Upper lobe of left lung (tissue), 6 donors: ENCODE measurements around the gene SSTR3. TPM values are rescaled to one million over a fixed set of nuclear protein-coding genes. Genes with fewer than 3 reads are reported as not detected.

ENCODE experiments used
- ATAC-seq, 2 donors: fragments of 200-7000 bp; cut with Tn5 transposase; one replicate each; pipeline ENCODE4 v1.9.1; 2022; ENCODE audit warnings: mild to moderate bottlenecking in 2 of 2, moderate library complexity in 2 of 2; ENCODE audit not compliant: low FRiP score in 2 of 2
- DNase-seq, 2 donors: peaks; one replicate each; pipeline ENCODE4 v3.0.0-alpha.2; 2019 to 2020
- H3K27ac ChIP-seq, 4 donors: fragments of 200-600 bp; sonication (generic); one replicate each; pipeline ENCODE4 v1.5.1; 2016 to 2019
- H3K27me3 ChIP-seq, 4 donors: fragments of 200-600 bp; sonication (generic); one replicate each; pipeline ENCODE4 v1.5.1; 2017 to 2019
- H3K36me3 ChIP-seq, 4 donors: fragments of 200-600 bp; sonication (generic); one replicate each; pipeline ENCODE4 v1.5.1; 2016 to 2019
- H3K4me1 ChIP-seq, 4 donors: fragments of 200-600 bp; sonication (generic); one replicate each; pipeline ENCODE4 v1.5.1; 2018 to 2019
- H3K4me3 ChIP-seq, 4 donors: fragments of 200-600 bp; sonication (generic); one replicate each; pipeline ENCODE4 v1.5.1; 2017 to 2019; ENCODE audit warnings: mild to moderate bottlenecking in 2 of 4, moderate library complexity in 1 of 4
- H3K9me3 ChIP-seq, 4 donors: fragments of 200-600 bp; sonication (generic); one replicate each; pipeline ENCODE4 v1.5.1; 2018 to 2019
- CTCF ChIP-seq, 6 experiments: fragments of 450-650 bp in 4 of 6; fragments of 200-600 bp in 2 of 6; sonication (generic) in 2 of 6; IDR thresholded peaks; one replicate each; pipeline ENCODE4 v1.5.1; 2016 to 2019; ENCODE audit warnings: antibody characterized with exemption in 6 of 6
- EP300 ChIP-seq, 4 donors: sonication (generic); formaldehyde crosslinking; IDR thresholded peaks; one replicate each; pipeline ENCODE4 v1.5.1; 2017; ENCODE audit warnings: antibody characterized with exemption in 4 of 4, control low read depth in 2 of 4
- POLR2A ChIP-seq, 4 donors: fragments of 450-650 bp; IDR thresholded peaks; one replicate each; pipeline ENCODE4 v1.5.1; 2016 to 2017; ENCODE audit warnings: antibody characterized with exemption in 4 of 4, mild to moderate bottlenecking in 2 of 4
- POLR2AphosphoS5 ChIP-seq, 2 donors: sonication (generic); formaldehyde crosslinking; IDR thresholded peaks; one replicate each; pipeline ENCODE4 v1.5.1; 2017; ENCODE audit warnings: antibody characterized with exemption in 2 of 2
- WGBS, 2 donors: methylation state at CpG; one replicate each; pipeline ENCODE4 v1.1.5; 2017 to 2018; 5-methylcytosine and 5-hydroxymethylcytosine counted together
- total RNA-seq, 6 donors: library from RNA; depleted of rRNA in 4 of 6; stranded (reverse); fragments of >200 nt in 4 of 6; gene quantifications; one replicate each; pipeline versions ENCODE4 v1.1.0 to v1.2.1, GENCODE V29; 2016 to 2021
- donor health status: DM: no; HTN: no; CAD: no; lungs with moderate emphysema.
- donor health status: DM: no; HTN: yes; CAD: no; lungs with severe emphysema.

Gene SSTR3
- total RNA-seq, 6 donors from 2014 or later: 0.06 to 0.13 TPM; not detected in 4

DNA sequence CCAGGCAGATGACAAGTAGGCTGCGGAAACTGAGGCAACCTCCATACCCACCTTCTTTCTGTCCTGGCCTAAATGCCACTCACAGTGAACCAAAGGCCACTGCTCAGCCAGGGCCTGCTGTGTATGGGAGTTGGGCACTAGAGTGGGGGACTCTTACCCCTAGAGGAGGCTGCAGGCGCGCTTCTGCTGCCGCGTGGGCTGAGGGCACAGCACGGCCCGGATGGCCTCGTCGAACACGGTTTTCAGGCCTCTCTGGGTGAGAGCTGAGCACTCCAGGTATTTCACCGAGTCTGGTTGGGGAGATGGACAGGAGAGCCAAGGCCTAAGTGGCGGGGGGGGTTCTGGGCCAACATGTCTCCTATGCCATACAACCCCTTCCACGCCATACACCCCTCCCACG, 14.2 kb upstream of the SSTR3 start:
- TF ChIP-seq EP300 (IDR thresholded peaks at IDR 0.05): no peak
- no peak for TF ChIP-seq POLR2AphosphoS5 (IDR thresholded peaks at IDR 0.05)
- TF ChIP-seq POLR2A (IDR thresholded peaks at IDR 0.05): no peak
- no peak for TF ChIP-seq CTCF (IDR thresholded peaks at IDR 0.05)
- Histone ChIP-seq H3K4me1 (peaks cover 8 to 35% (median 25%) of the 10 kb centered on the region in 4 donors), H3K27me3 (no peaks in the 10 kb centered on the region), H3K4me3 (no peak overlapping the region), H3K36me3 (no peaks in the 10 kb centered on the region), H3K27ac (no peak overlapping the region), H3K9me3 (no peaks in the 10 kb centered on the region)
- DNase-seq: no peak
- no peak for ATAC-seq
- 91 to 93% methylated on average over 14 of the region's 14 CpGs for WGBS, 2 donors

DNA sequence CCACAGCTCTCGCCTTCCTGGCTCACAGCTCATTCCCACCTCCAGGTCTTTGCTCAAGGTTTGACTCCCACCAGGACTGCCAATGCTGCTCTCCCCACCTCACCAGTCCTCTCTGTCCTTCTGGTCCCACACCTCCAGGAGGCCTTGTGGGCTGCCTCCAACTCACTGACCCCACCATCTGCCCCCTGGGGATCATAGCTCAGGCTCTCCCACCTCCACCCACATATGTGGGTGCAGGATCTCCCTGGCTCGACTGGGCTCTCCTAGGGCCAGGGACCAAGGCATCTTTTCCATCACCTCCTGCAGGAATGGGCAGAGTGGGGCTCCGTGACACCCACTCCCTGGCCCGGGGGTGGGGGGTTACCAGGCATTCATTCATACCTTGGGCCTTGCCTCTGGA, 13.8 kb upstream of the SSTR3 start:
- H3K9me3 ChIP-seq: no peaks in the 10 kb centered on the region
- no peak overlapping the region for H3K4me3 ChIP-seq
- no peak overlapping the region for H3K27ac ChIP-seq
- H3K27me3 ChIP-seq: no peaks in the 10 kb centered on the region
- TF ChIP-seq CTCF (IDR thresholded peaks at IDR 0.05): no peak
- no peak for TF ChIP-seq POLR2AphosphoS5 (IDR thresholded peaks at IDR 0.05)
- no peak for TF ChIP-seq POLR2A (IDR thresholded peaks at IDR 0.05)
- no peak for TF ChIP-seq EP300 (IDR thresholded peaks at IDR 0.05)
- DNase-seq (no peak), ATAC-seq (no peak)
- 83 to 100% methylated on average over 1 to 4 of the region's 4 CpGs for WGBS, 2 donors
- H3K4me1 ChIP-seq: peaks cover 7 to 34% (median 24%) of the 10 kb centered on the region in 4 donors
- H3K36me3 ChIP-seq: no peaks in the 10 kb centered on the region

GRCh38 chr22:37225481-37225880, 13.2 kb upstream of the SSTR3 start:
- DNase-seq: no peak
- Histone ChIP-seq H3K27ac (no peak overlapping the region), H3K27me3 (no peaks in the 10 kb centered on the region), H3K36me3 (no peaks in the 10 kb centered on the region), H3K4me1 (peaks cover 4 to 28% (median 21%) of the 10 kb centered on the region in 4 donors), H3K9me3 (no peaks in the 10 kb centered on the region), H3K4me3 (no peak overlapping the region)
- no peak for ATAC-seq
- no peak for TF ChIP-seq EP300 (IDR thresholded peaks at IDR 0.05)
- no peak for TF ChIP-seq POLR2A (IDR thresholded peaks at IDR 0.05)
- TF ChIP-seq CTCF (IDR thresholded peaks at IDR 0.05): no peak
- WGBS, 2 donors: 68 to 80% methylated on average over 8 of the region's 8 CpGs

- peaks cover 4 to 22% (median 18%) of the 10 kb centered on the region in 4 donors for H3K4me1 ChIP-seq
- 49 to 71% methylated on average over 8 of the region's 8 CpGs for WGBS, 2 donors
- no peaks in the 10 kb centered on the region for H3K9me3 ChIP-seq
- H3K4me3 ChIP-seq: no peak overlapping the region
- TF ChIP-seq EP300 (IDR thresholded peaks at IDR 0.05): no peak
- no peak for TF ChIP-seq POLR2AphosphoS5 (IDR thresholded peaks at IDR 0.05)
- H3K36me3 ChIP-seq: no peaks in the 10 kb centered on the region
- ATAC-seq (no peak), DNase-seq (no peak)
- no peaks in the 10 kb centered on the region for H3K27me3 ChIP-seq
- H3K27ac ChIP-seq: peak overlapping the region in 1 of 4 donors; percentile 85
Observed at GRCh38 chr22:37224757-37225420, 12.6 kb upstream of the SSTR3 start.

GRCh38 chr22:37223965-37224551, 11.8 kb upstream of the SSTR3 start:
- H3K4me3 ChIP-seq: no peak overlapping the region
- H3K9me3 ChIP-seq: no peaks in the 10 kb centered on the region
- no peaks in the 10 kb centered on the region for H3K36me3 ChIP-seq
- peaks cover 2 to 14% (median 9%) of the 10 kb centered on the region in 4 donors for H3K4me1 ChIP-seq
- TF ChIP-seq EP300 (IDR thresholded peaks at IDR 0.05) (no peak), CTCF (IDR thresholded peaks at IDR 0.05) (no peak), POLR2AphosphoS5 (IDR thresholded peaks at IDR 0.05) (no peak), POLR2A (IDR thresholded peaks at IDR 0.05) (no peak)
- 56 to 65% methylated on average over 3 of the region's 3 CpGs for WGBS, 2 donors
- no peaks in the 10 kb centered on the region for H3K27me3 ChIP-seq
- peak overlapping the region; percentile 48 to 85 (median 64) for H3K27ac ChIP-seq
- DNase-seq (no peak), ATAC-seq (no peak)
